Activated CD4-positive, alpha-beta T cell treated with anti-CD3 and anti-CD28 coated beads for 1 hour (primary cell): ENCODE results near the gene RPS5.
"Not testable (repeated sequence)": the region's sequence is repeated elsewhere in the genome, so short reads cannot be mapped to it uniquely, and the experiment has no call there.

Experiments used
- DNase-seq: peaks from one replicate; pipeline ENCODE4 v3.0.0-alpha.2; 2020

RPS5 gene

GRCh38 chr19:58385891-58386575 lies 1.0 kb upstream of the RPS5 start:
- no peak for DNase-seq

- no peak for DNase-seq
Measured at GRCh38 chr19:58387338-58388174, 487 bp downstream of the RPS5 start.

GRCh38 chr19:58388175-58388526 lies 1.1 kb downstream of the RPS5 start:
- DNase-seq, result no peak

GRCh38 chr19:58392945-58393724 lies 6.1 kb downstream of the RPS5 start:
- DNase-seq, result no peak

- no peak for DNase-seq
Measured at GRCh38 chr19:58393725-58394033, 6.6 kb downstream of the RPS5 start.

- DNase-seq, result no peak
Measured at GRCh38 chr19:58394821-58395219, 7.8 kb downstream of the RPS5 start.

- no peak for DNase-seq
Measured at GRCh38 chr19:58395220-58395978, 8.3 kb downstream of the RPS5 start, which contains the start of gene RNF225. Gene RNF225, plus strand, starts transcription at chr19:58395656. Its CDS starts 434 bp downstream, at chr19:58396090.

- DNase-seq, result no peak
Measured at GRCh38 chr19:58395979-58396627, 9.0 kb downstream of the RPS5 start.

- DNase-seq, result no peak
Measured at GRCh38 chr19:58396691-58397532, 9.8 kb downstream of the RPS5 start.

GRCh38 chr19:58397533-58398037 lies 10.5 kb downstream of the RPS5 start:
- DNase-seq, result no peak

GRCh38 chr19:58398087-58398486 lies 11.0 kb downstream of the RPS5 start:
- DNase-seq, result no peak

GRCh38 chr19:58398545-58398944 lies 11.5 kb downstream of the RPS5 start:
- DNase-seq, result no peak

- DNase-seq, result no peak
Measured at GRCh38 chr19:58399903-58400302, 12.8 kb downstream of the RPS5 start.

GRCh38 chr19:58400316-58400915 lies 13.3 kb downstream of the RPS5 start:
- no peak for DNase-seq

- peak; percentile 99 for DNase-seq
Measured at GRCh38 chr19:58400916-58401839, 14.1 kb downstream of the RPS5 start.

- no peak for DNase-seq
Measured at GRCh38 chr19:58401840-58402421, 14.9 kb downstream of the RPS5 start.

GRCh38 chr19:58403920-58404478 lies 16.9 kb downstream of the RPS5 start:
- not testable (repeated sequence) for DNase-seq

GRCh38 chr19:58406818-58407657 lies 20.0 kb downstream of the RPS5 start:
- DNase-seq, result no peak
